GM21723 (cell line): Measurements from ENCODE around the gene RCAN2.
A peak's percentile ranks its signal among the peaks of the same experiment; 100 is the strongest.
"Not testable (repeated sequence)": the region's sequence is repeated elsewhere in the genome, so short reads cannot be mapped to it uniquely, and the experiment has no call there.

Experiments used
- ATAC-seq: cut with Tn5 transposase; IDR thresholded peaks from one replicate; pipeline ENCODE4 v1.9.1; 2021; ENCODE audit warnings: mild to moderate bottlenecking, moderate library complexity; ENCODE audit not compliant: unreplicated experiment

Gene RCAN2

DNA sequence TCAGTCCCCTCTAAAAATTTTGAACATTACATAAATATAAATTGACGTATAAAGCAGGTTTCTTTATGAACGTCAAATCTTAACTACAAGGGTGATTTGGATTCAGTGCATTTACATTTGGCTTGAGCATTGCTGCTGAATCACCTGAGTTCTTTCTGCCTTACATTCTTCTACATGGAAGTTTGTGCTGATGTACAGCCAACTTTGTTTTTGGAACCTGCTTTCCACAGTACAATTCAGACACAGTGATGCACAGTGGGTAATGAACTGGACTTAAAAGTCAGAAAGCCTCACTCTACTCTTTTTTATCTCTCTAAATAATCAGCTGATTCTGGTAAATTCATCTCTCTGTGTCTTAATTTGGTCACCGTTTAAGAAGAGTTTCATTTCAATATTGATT is 47.6 kb downstream of the RCAN2 start:
- no peak for ATAC-seq

DNA sequence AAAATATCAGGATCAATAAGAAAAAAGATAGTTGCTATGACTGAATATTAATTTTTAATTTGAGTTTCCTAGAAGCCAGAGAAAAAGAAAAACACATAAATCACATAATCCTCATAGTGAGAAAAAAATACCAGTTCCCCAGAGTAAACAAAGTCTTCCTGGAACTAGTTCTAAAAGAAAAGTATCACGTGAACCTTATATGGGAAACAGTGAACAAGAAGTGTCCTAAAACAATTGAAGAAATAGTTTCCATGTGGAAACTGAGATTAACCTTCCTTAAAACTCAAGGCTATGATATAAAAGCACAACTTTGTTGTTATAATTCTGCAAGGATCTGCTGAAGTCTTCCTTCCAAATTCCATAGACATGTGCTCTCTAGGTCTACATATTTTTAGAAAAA is 50.6 kb downstream of the RCAN2 start:
- ATAC-seq, result no peak

DNA sequence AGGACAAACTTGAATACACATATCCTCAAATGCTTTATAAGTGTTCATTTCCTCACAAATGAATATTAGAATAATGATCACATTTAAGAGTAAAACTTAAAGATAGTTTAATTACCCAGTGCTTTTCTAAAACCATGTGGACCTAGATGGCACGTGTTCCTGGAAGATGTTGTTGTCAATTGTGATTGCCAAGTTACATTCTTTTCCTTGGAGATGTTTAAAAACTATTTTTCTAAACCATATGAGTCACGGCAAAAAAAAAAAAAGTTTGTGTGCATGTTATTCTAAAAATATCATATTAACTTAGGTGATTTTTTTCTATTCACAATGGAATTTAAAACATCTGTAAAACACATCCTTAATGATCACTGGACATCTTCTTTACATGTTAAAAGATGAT is 51.1 kb downstream of the RCAN2 start:
- no peak for ATAC-seq

DNA sequence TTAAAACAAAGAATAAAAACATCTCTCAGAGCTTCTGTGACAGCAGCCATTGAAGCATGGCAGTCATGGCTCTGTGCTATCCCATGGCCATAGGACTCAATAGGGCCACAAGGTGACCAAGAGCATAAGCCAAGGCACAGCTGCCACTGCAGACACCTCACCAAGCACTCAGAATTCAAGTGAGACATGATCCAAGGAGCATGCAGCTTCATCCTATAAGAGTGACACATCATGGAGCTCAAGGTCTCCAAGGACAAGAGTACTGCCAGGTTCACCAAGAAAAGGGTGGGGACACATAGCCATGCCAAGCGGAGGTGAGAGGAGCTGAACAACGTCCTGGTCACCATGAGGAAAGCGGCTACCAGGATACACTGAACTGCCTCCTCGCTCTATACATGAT is 53.0 kb downstream of the RCAN2 start:
- ATAC-seq, result no peak

DNA sequence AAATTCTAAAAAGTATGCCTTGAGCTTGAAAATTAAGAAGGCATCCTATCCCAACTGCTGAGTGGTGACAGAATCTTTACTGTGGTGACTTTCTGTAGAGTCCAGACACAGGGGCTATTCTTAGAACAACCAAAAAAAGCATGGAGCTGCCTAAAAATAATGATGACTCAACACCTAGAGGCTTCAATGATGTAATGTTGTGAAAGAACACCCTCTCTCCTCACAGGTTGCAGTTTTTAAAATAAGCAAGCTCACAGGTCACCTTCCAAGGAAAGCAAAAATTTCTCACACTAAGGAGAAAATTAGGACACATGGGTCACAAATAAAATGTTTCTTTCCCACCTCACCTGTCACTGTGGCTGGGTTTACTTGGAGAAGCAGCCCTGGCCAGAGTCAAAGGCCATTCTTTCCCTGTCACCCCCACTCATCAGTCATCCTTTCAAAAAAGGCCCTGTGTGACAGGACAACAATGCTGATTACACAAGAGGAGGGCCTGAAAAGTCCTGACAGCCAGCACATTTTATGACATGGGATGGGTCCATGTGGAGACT is 53.5 kb downstream of the RCAN2 start:
- ATAC-seq, result no peak

DNA sequence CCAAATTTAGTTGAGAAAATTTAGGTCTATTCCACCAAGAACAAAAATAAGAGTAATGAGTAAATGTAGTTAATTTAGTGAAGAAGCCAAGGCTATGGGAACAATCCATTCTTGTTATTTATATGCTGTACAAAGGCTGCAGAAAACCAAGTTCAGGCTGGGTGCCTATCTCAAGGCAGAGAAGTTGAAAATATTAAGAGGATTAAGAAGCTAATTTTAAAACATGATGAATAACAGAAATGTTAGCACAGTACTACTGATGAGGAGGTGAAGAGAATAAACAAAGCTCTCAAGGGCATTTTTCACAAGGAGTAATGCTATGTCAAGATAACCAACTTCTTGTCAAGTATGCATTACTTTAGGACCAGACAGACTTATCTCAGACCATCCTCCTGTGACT is 68.6 kb downstream of the RCAN2 start:
- no peak for ATAC-seq

DNA sequence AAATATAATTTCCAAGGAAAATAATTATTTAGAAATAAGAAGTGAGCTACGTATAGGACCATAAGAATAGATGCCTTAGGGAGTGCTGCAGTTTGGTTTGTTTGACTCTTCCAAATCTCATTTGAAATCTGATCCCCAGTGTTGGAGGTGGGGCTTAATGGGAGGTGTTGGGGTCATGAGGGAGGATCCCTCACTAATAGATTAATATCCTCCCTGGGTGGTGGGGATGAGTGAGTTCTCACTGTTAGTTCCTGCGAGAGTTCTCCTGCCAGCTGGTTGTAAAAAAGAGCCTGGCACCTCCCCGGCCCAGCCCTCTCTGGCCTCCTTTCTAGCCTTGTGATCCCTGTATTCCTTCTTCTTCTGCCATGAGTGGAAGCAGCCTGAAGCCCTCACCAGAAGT is 69.3 kb downstream of the RCAN2 start:
- ATAC-seq, result no peak

DNA sequence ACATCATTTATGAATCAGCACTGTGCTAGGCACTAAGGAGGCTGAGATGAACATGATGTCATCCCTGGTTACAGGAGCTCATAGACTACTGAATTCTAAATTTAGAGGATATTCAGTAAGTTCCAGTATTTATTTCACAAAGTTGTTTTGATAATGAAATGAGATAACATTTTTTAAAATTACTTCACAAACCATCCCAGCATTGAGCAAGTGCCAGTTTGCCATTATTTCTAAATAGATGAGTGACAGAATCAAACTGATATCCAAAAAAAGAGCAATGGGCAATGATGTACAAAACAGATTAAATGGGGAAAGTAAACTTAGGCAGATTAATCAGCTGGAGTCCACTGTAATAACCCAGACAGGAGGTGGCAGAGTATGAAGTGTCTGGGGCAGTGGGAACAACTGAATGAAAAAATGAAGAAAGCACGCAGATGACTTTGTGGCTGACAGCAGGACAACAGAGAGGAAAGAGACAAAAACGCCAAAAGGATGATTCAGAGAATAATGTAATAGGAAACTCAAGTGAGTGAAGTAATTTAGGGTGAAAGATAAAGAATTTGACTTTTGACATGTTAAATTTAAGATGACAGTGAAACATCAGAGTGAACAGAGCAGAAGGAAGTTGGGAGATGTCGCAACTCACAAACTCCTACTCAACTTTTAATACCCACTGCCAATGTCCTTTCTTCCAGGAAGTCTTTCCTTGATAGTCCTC is 70.2 kb downstream of the RCAN2 start:
- no peak for ATAC-seq

DNA sequence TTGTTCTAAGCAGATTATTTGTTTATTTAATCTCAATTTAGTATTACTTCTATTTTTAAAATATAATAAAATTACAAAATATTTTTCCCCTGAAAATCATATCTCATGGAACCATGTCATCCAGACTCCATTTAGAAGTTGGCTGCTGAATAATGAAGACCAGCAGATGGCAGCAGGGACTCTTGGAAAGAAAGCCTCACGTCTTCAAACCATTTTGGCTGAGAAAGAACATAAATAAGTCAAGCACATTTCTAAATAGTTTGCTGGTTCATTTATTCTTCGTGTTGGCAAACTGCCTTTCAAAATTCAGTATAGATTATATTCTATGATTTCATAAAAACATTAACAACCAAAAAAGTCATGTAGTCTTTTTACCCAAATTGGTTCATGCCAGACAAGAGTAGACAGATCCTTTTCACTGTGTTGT is 71.7 kb downstream of the RCAN2 start:
- ATAC-seq, result no peak

DNA sequence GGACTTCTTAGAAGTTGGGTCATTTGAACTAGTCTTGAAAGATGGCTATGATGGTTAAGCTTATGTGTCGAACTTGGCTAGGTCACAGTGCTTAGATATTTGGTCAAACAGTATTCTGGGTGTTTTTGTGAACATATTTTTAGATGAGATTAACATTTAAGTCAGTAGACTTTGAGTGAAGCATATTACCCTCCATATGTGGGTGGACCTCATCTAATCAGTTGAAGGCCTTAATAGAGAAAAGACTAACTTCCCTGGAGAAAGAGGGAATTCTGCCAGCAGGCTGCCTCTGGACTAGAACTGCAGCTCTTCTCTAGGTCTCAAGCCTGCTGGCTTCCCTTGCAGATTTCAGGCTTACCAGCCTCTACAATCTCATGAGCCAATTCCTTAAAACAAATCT is 76.9 kb downstream of the RCAN2 start:
- no peak for ATAC-seq

DNA sequence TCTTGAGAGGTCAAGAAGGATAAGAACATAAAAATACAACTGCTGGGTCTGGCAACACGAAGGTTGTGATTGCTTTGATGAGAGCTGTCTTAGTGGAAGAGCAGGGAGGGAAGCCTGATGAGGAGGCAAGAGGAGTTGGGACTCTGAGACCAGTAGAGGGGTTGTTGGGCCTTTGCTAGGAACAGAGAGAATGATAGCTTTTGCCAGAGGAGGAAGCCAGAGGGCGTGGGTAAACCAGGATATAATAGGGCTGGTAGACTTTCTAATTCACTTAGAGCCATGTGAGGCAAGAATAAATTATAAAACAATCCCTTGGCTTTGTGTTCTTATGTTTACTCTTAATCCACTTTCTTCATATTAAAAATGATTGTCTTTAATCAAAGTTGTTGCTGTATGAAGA is 78.6 kb downstream of the RCAN2 start:
- no peak for ATAC-seq

DNA sequence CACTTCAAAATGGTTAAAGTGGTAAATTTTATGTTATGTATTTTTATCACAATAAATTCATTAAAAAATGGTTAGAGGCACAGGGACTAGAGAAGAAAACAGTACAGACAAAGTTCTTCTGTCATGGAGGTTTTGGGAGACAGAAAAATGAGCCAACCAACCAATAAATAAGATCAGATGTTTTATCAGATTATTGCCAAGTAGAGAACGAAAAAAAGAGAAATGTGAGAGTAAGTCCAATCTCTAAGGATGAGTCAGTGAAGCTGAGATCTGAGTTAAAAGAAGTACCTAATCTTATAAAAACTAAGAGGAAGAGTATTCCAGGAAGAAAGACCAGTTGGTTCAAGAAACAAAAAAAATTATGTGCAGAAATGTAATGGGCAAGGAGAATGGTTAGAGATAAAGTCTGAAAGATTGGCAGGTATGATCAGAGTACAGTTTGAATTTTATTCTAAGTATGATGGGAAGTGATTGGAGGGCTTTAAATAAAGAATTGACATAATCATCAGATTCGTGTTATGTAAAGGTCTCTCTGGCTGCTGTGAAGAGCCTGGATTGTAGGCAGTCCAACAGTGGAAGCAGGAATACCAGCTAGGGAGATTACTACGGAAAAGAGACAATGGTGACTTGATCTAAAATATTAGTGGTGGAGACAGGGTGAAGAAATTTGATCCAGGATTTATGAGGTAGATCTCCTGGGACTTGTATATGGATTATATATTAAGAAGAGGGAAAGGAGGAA is 79.6 kb downstream of the RCAN2 start:
- no peak for ATAC-seq

DNA sequence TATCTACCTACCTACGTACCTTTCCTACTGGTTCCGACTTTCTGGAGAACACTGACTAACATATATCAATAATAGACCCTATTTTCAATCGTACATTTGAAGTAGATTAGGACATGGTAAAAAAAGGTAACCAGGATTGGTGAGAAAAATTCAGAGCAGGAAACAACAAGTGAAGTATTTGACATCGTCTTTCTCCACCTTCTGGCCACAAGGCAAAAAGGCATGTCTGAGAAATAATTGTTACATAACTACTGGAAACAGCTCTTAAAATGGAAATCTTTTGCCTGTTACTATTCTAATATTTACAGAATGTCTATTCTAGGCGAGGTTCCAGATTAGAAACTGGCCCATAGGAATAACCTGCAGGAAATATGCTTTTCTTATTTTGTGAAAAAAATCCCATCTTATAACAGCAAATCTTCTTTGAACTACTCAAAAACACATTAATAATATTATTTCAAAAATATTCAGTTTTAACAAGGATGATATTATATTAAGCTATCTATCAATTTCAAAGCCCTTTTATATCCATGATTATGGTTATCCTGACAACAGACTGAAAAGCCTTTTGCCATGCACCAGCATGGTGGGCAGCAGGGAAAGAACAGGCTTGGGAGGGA is 80.8 kb downstream of the RCAN2 start:
- ATAC-seq, result peak; percentile 51

DNA sequence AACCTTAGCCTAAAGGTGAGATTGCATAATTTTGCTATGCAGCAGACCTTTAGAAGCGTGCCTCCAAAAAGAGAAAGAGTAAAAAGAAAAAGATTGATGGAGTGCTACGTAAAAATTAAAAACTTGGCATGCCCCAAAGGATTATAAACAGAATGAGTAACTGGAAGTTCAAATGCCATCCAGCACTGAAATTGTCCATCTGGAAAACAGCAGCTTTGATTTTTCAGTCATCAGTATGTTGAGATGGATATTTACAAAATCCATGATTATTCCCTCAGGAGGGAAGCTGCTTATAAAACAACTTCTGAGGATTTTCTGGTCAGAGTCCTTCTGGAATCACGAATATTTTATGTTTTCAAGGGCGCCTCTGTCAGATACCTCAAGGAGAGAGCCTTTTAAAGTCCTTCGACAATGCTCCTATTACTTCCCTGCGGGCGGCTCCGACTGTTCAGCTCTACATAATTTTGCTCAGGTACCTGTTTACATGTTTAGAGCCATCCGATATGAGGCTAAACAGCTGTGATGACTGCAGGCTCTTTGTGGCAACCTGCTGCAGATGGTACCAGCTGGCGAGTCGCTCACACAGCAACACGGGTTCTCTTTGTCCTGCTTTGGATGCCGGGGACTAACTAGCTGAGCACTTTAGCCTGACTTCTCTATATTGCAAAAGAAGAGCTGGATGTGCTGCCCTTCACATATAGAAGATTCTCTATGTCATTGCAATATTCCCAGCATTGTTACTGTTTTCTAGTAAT is 83.3 kb downstream of the RCAN2 start:
- ATAC-seq, result no peak

DNA sequence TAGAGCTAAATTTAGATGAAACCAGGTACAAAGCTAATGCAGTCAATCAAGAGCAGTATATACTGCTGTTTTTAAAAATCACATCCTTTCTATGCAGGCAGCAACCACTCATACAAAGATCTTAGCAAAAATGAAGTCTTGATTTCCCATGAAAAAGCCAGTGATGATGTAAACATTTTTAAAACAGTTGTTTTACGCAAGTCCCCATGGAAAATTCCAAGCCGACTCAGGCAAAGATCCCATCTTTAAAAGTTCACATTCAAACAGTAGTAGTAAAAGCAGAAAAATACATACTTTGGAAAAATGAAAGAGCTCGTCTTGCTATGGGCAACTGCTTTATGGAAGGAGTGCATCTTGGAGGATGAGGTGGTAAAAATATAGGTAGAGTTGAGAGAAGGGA is 84.0 kb downstream of the RCAN2 start:
- ATAC-seq, result no peak

DNA sequence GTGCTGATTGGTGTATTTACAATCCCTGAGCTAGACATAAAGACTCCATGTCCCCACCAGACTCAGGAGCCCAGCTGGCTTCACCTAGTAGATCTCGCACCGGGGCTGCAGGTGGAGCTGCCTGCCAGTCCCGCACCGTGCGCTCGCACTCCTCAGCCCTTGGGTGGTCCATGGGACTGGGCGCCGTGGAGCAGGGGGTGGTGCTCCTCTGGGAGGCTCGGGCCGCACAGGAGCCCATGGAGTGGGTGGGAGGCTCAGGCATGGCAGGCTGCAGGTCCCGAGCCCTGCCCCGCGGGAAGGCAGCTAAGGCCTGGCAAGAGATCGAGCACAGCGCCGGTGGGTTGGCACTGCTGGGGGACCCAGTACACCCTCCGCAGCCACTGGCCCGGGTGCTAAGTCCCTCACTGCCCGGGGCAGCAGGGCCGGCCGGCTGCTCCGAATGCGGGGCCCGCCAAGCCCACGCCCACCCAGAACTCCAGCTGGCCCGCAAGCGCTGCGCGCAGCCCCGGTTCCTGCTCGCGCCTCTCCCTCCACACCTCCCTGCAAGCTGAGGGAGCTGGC is 85.5 kb downstream of the RCAN2 start:
- ATAC-seq, result not testable (repeated sequence)

DNA sequence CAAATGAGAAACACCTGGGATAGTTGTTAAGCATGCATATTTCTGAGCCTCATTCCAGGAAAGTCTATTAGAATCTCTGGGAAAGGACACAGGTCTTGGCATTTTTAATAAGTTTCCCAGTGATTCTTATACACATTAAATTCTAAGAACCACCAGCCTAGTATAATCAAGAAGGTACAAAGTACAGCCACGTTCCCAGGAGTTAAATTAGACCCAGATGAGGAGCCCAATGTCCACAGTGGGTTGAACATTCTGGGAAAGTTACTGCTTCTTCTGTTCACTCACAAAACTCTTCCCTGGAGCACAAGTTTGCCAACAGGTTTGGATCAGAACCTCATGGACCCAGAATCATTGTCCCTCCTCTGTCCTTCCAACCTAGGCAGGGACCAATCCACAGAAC is 90.4 kb downstream of the RCAN2 start:
- ATAC-seq, result no peak

DNA sequence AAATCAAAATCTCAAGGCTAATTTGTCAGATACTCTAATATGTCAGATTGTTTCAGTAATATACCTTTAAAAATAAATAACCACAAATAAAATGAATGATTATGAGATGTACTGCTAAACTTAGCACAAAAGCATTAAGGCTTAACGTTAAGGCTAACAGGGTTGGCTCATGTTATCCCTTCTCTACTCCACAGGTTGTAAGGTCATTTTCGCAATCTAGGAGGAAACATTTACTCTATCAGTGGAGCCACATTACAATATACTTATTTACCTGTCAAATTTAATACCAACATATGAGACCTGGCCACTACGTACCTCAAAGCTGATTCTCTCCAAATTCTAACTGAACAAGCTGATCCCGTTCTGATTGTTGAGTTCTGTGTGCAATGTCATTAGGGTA is 95.7 kb downstream of the RCAN2 start:
- no peak for ATAC-seq

DNA sequence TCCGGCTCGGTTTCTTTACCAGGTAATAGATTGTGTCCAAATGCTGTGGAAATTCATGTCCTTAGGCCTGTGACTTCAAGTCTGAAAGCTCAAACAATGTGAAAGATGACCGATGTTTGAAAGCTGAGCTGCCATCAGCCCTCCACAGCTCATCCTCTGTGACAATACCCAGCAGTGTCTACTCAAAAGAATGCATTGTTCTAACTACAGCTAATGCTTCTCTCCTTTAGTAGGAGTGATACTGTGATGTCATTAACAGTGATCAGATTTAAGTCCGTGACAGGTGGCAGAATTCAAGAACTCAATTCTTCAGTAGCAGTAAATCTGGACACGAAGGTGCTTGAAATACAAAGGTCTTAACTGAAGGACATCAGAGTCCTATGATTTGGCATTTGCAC is 97.3 kb downstream of the RCAN2 start:
- no peak for ATAC-seq

DNA sequence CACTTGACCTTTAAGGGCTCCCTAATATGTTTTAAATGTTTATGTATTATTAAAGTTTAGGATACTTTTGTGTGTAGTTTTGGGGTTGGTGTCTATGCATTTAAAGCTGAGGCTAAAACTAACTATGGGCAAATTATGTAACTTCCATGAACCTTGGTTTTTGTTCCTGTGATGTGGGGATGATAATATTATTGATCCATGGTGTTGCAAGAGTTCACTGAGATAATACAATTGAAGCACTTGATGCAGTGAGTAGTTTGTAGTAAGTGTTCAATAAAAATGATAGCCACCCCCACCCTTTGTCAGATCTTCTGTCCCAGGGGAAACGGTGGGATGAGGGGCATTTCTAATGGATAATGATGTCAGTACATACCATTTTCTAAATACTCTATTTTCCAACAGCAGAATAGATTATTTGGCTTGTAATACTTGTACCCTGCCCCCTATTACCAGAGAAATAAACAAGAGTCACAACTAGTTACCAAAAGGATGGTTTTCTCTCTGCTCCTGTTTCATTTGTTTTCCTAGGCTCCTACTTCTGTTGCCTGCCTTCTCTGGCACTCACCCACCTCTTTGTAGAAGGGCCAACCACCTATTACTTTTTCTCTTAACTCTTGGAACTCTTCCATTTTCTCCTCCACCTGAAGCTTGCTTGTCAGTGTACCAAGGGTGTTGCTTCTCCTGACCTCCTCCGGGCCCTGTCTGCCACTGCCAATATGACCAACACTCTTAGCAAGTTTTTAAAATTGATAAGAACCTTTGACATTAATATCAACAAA is 97.9 kb downstream of the RCAN2 start:
- ATAC-seq, result no peak
